ENCODE measurements around the gene WWOX. TPM values are rescaled to one million over a fixed set of nuclear protein-coding genes. Genes with fewer than 3 reads are reported as not detected.
A peak's percentile ranks its signal among the peaks of the same experiment; 100 is the strongest.

WWOX gene
- total RNA-seq, 1 experiment from 2014 or later: 18.0 TPM

- DNase-seq (ENCODE audit: low read depth): no peak
Observed at GRCh38 chr16:78642621-78643285, 543.3 kb downstream of the WWOX start.

GRCh38 chr16:78645657-78646056 is 546.2 kb downstream of the WWOX start:
- no peak for DNase-seq (ENCODE audit: low read depth)

- DNase-seq (ENCODE audit: low read depth): no peak
Observed at GRCh38 chr16:78647019-78647418, 547.6 kb downstream of the WWOX start.

- no peak for DNase-seq (ENCODE audit: low read depth)
Observed at GRCh38 chr16:78647491-78647890, 548.0 kb downstream of the WWOX start.

GRCh38 chr16:78648517-78648916 is 549.1 kb downstream of the WWOX start:
- peak; percentile 11 for DNase-seq (ENCODE audit: low read depth)

- no peak for DNase-seq (ENCODE audit: low read depth)
Observed at GRCh38 chr16:78650339-78651074, 551.1 kb downstream of the WWOX start.

- no peak for DNase-seq (ENCODE audit: low read depth)
Observed at GRCh38 chr16:78654929-78655328, 555.5 kb downstream of the WWOX start.

- DNase-seq (ENCODE audit: low read depth): no peak
Observed at GRCh38 chr16:78655331-78656113, 556.1 kb downstream of the WWOX start.

- no peak for DNase-seq (ENCODE audit: low read depth)
Observed at GRCh38 chr16:78656887-78657286, 557.4 kb downstream of the WWOX start.

- no peak for DNase-seq (ENCODE audit: low read depth)
Observed at GRCh38 chr16:78659216-78659615, 559.8 kb downstream of the WWOX start.

GRCh38 chr16:78659668-78660217 is 560.3 kb downstream of the WWOX start:
- no peak for DNase-seq (ENCODE audit: low read depth)

GRCh38 chr16:78660795-78661194 is 561.3 kb downstream of the WWOX start:
- DNase-seq (ENCODE audit: low read depth): no peak

- no peak for DNase-seq (ENCODE audit: low read depth)
Observed at GRCh38 chr16:78663690-78664089, 564.2 kb downstream of the WWOX start.

- DNase-seq (ENCODE audit: low read depth): no peak
Observed at GRCh38 chr16:78664811-78665772, 565.6 kb downstream of the WWOX start.

GRCh38 chr16:78666318-78666717 is 566.9 kb downstream of the WWOX start:
- DNase-seq (ENCODE audit: low read depth): no peak

GRCh38 chr16:78667675-78668074 is 568.2 kb downstream of the WWOX start:
- no peak for DNase-seq (ENCODE audit: low read depth)

- DNase-seq (ENCODE audit: low read depth): no peak
Observed at GRCh38 chr16:78668393-78668792, 568.9 kb downstream of the WWOX start.

- peak; percentile 38 for DNase-seq (ENCODE audit: low read depth)
Observed at GRCh38 chr16:78669994-78670393, 570.5 kb downstream of the WWOX start.

GRCh38 chr16:78672779-78673556 is 573.5 kb downstream of the WWOX start:
- DNase-seq (ENCODE audit: low read depth): no peak

- no peak for DNase-seq (ENCODE audit: low read depth)
Observed at GRCh38 chr16:78673884-78674283, 574.4 kb downstream of the WWOX start.
